HG03108 (cell line): ENCODE results near the gene CELA2B.
"Not testable (repeated sequence)": the region's sequence is repeated elsewhere in the genome, so short reads cannot be mapped to it uniquely, and the experiment has no call there.

Experiments
- ATAC-seq: cut with Tn5 transposase; IDR thresholded peaks from one replicate; pipeline ENCODE4 v1.9.1; 2021; ENCODE audit warnings: moderate library complexity; ENCODE audit not compliant: unreplicated experiment

CELA2B gene

GRCh38 chr1:15475752-15476314, at the start of gene CELA2B:
TSS of gene CELA2B (plus strand) at chr1:15476104. CDS start at chr1:15476126, 22 bp downstream.
- ATAC-seq: no peak

DNA sequence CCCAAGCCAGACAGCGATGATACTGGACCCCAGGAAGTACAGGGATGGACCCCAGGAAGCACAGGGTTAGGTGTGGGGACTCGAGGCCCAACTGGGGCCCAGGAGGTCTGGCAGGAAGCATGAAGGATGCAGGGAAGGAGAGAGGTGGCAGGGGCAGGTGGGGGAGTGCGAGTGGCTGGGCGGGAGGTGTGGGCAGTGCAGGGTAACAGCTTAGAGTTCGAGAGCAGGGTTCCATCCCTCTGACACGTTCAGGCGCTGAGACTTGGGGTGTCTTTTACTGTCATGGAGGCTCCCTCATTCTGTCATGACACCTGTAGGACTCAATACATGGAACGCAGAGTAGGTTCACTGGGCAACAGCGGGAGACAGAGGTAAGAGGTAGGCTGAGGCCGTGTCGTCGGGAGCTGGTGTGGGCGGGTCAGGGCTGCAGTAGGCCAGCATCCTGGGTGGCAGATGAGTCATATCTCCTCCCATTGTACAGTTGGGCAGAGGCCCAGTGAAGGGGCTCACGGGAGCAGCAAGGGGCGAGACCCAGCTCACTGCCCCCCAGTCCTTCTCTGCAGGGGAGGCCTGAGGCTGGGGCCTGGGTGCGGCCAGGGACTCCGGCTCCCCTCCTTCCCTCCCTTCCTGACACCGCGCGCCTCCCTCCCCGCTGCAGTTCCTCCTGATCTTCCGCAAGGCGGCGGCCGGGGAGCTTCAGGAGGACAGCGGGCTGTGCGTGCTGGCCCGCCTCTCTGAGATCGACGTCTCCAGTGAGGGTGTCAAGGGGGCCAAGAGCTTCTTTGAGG, 49.2 kb upstream of the CELA2B start:
- no peak for ATAC-seq

GRCh38 chr1:15427280-15427666, 48.6 kb upstream of the CELA2B start:
- ATAC-seq: no peak

DNA sequence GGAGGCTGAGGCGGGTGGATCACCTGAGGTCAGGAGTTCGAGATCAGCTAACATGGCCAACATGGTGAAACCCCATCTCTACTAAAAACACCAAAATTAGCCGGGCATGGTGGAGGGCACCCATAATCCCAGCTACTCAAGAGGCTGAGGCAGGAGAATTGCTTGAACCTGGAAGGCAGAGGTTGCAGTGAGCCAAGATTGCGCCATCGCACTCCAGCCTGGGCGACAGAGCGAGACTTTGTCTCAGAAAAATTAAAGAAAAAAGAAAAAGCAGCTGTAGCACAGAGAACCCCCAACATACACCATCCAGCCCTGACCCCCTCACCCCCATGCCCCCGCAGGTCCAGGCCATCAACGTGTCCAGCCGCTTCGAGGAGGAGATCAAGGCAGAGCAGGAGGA, 47.7 kb upstream of the CELA2B start:
- not testable (repeated sequence) for ATAC-seq

- ATAC-seq: no peak
These were observed 47.0 kb upstream of the CELA2B start for GRCh38 chr1:15428815-15429435.

GRCh38 chr1:15429701-15430149, 46.2 kb upstream of the CELA2B start:
- ATAC-seq: no peak

- no peak for ATAC-seq
These were observed 44.9 kb upstream of the CELA2B start for GRCh38 chr1:15430787-15431570.

DNA sequence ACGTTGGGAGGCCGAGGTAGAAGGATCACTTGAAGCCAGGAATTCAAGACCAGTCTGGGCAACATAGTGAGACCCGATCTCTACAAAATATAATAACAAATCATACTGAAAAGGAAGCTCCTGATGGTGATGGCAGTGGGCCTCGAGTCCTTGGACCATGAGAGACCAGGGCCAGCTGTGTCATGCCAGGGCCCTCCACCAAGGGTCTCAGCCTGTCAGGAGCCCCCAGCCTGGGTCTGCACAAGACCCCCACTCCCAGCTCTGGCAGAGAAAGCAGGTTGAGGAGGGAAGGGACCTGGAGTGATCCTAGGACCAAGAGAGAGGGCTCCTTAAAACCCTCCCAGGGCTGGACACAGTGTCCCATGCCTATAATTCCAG, 44.3 kb upstream of the CELA2B start:
- no peak for ATAC-seq

GRCh38 chr1:15432324-15432723, 43.6 kb upstream of the CELA2B start:
- no peak for ATAC-seq

GRCh38 chr1:15433471-15433870, 42.4 kb upstream of the CELA2B start:
- ATAC-seq: no peak

DNA sequence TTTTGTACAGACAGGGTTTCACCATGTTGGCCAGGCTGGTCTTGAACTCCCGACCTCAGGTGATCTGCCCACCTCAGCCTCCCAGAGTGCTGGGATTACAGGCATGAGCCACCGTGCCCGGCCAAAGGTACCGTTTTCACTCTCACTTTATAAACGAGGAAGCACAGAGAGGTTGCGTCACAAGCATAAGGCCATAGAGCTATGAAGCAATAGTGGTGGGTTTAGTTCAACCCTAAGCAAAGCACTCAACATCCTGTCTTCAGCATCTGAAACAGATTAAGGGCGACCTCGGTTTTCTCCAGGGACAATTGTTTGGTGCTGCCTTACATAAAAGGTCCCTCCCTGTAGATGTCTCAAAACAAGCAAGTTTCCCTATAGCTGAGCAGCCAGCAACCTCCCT, 41.2 kb upstream of the CELA2B start:
- not testable (repeated sequence) for ATAC-seq

- ATAC-seq: no peak
These were observed 40.4 kb upstream of the CELA2B start for GRCh38 chr1:15435239-15436077.

- ATAC-seq: no peak
These were observed 38.9 kb upstream of the CELA2B start for GRCh38 chr1:15436881-15437442.

DNA sequence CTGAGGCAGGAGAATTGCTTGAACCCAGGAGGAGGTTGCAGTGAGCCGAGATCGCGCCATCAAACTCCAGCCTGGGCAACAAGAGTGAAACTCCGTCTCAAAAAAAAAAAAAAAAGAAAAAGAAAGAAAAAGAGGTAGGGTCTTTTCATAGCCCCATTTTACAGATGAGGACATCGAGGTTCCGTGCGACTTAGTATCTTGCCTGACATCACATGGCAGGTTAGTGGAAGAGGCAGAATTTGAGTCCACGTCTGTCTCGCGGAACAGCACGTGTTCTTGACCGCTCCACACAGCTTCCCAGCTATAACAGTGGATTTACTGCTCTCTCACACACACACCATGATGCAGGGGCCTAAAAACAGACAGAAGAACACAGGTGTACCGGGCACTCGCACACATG, 36.6 kb upstream of the CELA2B start:
- no peak for ATAC-seq

DNA sequence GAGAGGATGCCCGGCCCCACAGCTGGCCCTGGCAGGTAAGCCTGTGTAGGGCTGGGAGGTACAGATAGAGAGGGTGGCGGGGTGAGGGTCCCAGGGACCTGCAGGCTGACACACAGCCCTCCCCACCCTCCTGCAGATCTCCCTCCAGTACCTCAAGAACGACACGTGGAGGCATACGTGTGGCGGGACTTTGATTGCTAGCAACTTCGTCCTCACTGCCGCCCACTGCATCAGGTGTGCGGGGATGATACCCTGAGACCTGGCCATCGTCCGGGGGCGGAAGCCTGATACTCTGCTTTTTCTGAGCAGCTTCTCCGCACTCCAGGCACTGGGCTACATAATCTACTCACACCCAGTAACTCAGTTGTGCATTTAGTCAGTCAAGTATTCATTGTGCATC, 35.5 kb upstream of the CELA2B start:
- ATAC-seq: no peak

DNA sequence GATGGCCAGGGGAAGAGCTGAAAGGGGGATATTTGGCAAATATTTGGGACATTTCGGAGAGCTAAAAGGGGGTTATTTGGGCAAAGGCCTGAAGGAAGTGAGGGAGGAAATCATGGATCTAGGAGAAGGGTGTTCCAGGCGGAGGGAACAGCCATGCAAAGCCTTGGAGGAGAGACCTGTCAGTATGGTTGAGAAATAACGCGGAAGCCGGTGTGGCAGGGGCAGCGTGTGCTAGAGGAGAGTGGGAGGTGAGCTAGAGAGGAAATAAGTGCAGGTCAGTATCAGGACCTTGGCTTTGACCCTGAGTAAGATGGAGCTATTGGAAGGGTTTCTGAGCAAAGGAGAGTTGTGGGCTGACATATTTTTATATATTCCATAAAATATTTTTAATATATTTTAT, 34.7 kb upstream of the CELA2B start:
- no peak for ATAC-seq

DNA sequence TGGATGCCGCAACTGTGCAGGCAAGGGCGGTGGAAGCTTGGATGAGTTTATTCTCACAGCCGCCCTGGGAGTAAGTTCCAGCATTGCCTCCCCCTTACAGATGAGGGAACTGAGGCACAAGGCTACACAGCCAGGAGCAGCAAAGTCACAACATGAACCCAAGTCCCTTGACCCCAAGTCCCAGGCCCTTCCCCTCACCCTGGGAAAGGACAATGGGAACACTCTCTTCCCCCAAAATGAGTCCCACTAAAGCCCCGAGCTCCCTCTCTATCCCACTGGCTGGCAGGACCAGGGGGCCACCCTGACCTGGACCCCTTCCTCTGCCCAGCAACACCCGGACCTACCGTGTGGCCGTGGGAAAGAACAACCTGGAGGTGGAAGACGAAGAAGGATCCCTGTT, 33.8 kb upstream of the CELA2B start:
- ATAC-seq: no peak

- ATAC-seq: no peak
These were observed 33.1 kb upstream of the CELA2B start for GRCh38 chr1:15442759-15443158.

GRCh38 chr1:15443281-15443680, 32.6 kb upstream of the CELA2B start:
- no peak for ATAC-seq
